Mesenchymal stem cell (in vitro differentiated cells and primary cell): ENCODE results near the gene KDM4B.

Experiments used
- DNase-seq: peaks from one replicate; pipeline ENCODE4 v3.0.0-alpha.2; 2013
- H2AFZ ChIP-seq: one replicate; pipeline ENCODE4 v1.6.1; 2013; ENCODE audit warnings: low read depth, mild to moderate bottlenecking, control low read depth, inconsistent platforms, low read length, moderate library complexity
- H2AK5ac ChIP-seq: 2 replicates; pipeline ENCODE4 v1.6.1; 2013; ENCODE audit warnings: low read length, moderate library complexity, mild to moderate bottlenecking, inconsistent platforms; ENCODE audit not compliant: severe bottlenecking
- H2BK120ac ChIP-seq: one replicate; pipeline ENCODE4 v1.6.1; 2013; ENCODE audit warnings: low read depth, mild to moderate bottlenecking, inconsistent platforms, low read length, moderate library complexity
- H2BK12ac ChIP-seq, 2 experiments: one replicate each; pipeline ENCODE4 v1.6.1; 2013; ENCODE audit warnings: inconsistent platforms in 2 of 2, low read length in 2 of 2, mild to moderate bottlenecking in 2 of 2, moderate library complexity in 2 of 2, control low read depth in 1 of 2
- H2BK15ac ChIP-seq: one replicate; pipeline ENCODE4 v1.6.1; 2013; ENCODE audit warnings: mild to moderate bottlenecking, low read depth, inconsistent platforms; ENCODE audit not compliant: poor library complexity, severe bottlenecking
- H2BK5ac ChIP-seq: 2 replicates; pipeline ENCODE4 v1.6.1; 2013; ENCODE audit warnings: low read depth, mild to moderate bottlenecking, low read length, control low read depth, inconsistent platforms; ENCODE audit not compliant: poor library complexity, severe bottlenecking
- H3K14ac ChIP-seq, 2 experiments: one replicate each; pipeline ENCODE4 v1.6.1; 2013; ENCODE audit warnings: inconsistent platforms in 2 of 2, low read length in 2 of 2, control low read depth in 1 of 2, mild to moderate bottlenecking in 1 of 2, moderate library complexity in 1 of 2
- H3K18ac ChIP-seq, 2 experiments: one replicate each; pipeline ENCODE4 v1.6.1; 2013; ENCODE audit warnings: inconsistent platforms in 2 of 2, low read length in 2 of 2, control low read depth in 1 of 2, low read depth in 1 of 2, mild to moderate bottlenecking in 1 of 2
- H3K23ac ChIP-seq, 2 experiments: one replicate each; pipeline ENCODE4 v1.6.1; 2013; ENCODE audit warnings: inconsistent platforms in 2 of 2, low read length in 2 of 2, mild to moderate bottlenecking in 2 of 2, moderate library complexity in 2 of 2, control low read depth in 1 of 2
- H3K27ac ChIP-seq: 2 replicates; pipeline ENCODE4 v1.5.1; 2013; ENCODE audit warnings: mild to moderate bottlenecking, moderate library complexity, low read length, control low read depth, inconsistent platforms; ENCODE audit not compliant: poor library complexity, severe bottlenecking
- H3K27me3 ChIP-seq, 2 experiments: 2 replicates each; pipeline versions ENCODE4 v1.6.1 to v1.7.0; 2013; ENCODE audit warnings: low read length in 2 of 2, mild to moderate bottlenecking in 2 of 2, moderate library complexity in 2 of 2, control low read depth in 1 of 2, inconsistent platforms in 1 of 2; ENCODE audit not compliant: control insufficient read depth in 1 of 2, insufficient read depth in 1 of 2
- H3K36me3 ChIP-seq, 2 experiments: 2 replicates each; pipeline versions ENCODE4 v1.6.1 to v1.7.0; 2013; ENCODE audit warnings: low read length in 2 of 2, control low read depth in 1 of 2, inconsistent platforms in 1 of 2, low read depth in 1 of 2, mild to moderate bottlenecking in 1 of 2; ENCODE audit not compliant: insufficient read depth in 2 of 2, control insufficient read depth in 1 of 2
- H3K4ac ChIP-seq, 2 experiments: one replicate each; pipeline ENCODE4 v1.6.1; 2013; ENCODE audit warnings: inconsistent platforms in 2 of 2, low read length in 2 of 2, mild to moderate bottlenecking in 2 of 2, moderate library complexity in 2 of 2, control low read depth in 1 of 2, low read depth in 1 of 2
- H3K4me1 ChIP-seq: 2 replicates; pipeline ENCODE4 v1.6.1; 2013; ENCODE audit warnings: low read depth, low read length, control low read depth; ENCODE audit not compliant: control insufficient read depth, insufficient read depth
- H3K4me2 ChIP-seq: 2 replicates; pipeline ENCODE4 v1.6.1; 2013; ENCODE audit warnings: low read length, mild to moderate bottlenecking, inconsistent platforms; ENCODE audit not compliant: poor library complexity, severe bottlenecking
- H3K4me3 ChIP-seq, 2 experiments: 2 replicates each; pipeline versions ENCODE4 v1.5.1 to v1.7.0; 2013; ENCODE audit warnings: low read length in 2 of 2, mild to moderate bottlenecking in 2 of 2, control low read depth in 1 of 2, low read depth in 1 of 2; ENCODE audit not compliant: insufficient read depth in 1 of 2
- H3K79me1 ChIP-seq: replicated peaks from 2 replicates; pipeline ENCODE4 v1.6.1; 2013; ENCODE audit warnings: mild to moderate bottlenecking, control low read depth, low read length, inconsistent platforms; ENCODE audit not compliant: poor library complexity, severe bottlenecking
- H3K9ac ChIP-seq: 2 replicates; pipeline ENCODE4 v1.7.0; 2013; ENCODE audit warnings: mild to moderate bottlenecking, low read length, moderate library complexity
- H3K9me3 ChIP-seq: 2 replicates; pipeline ENCODE4 v1.7.0; 2013; ENCODE audit warnings: mild to moderate bottlenecking, low read length; ENCODE audit not compliant: control insufficient read depth
- H4K8ac ChIP-seq: one replicate; pipeline ENCODE4 v1.6.1; 2013; ENCODE audit warnings: inconsistent platforms, mild to moderate bottlenecking, low read length, moderate library complexity
- H4K91ac ChIP-seq: one replicate; pipeline ENCODE4 v1.6.1; 2013; ENCODE audit warnings: mild to moderate bottlenecking, low read length, inconsistent platforms
- WGBS: methylation state at CpG from one replicate; pipeline ENCODE4 v1.1.7; 2013; ENCODE audit warnings: mixed read lengths; 5-methylcytosine and 5-hydroxymethylcytosine counted together

Gene KDM4B

DNA sequence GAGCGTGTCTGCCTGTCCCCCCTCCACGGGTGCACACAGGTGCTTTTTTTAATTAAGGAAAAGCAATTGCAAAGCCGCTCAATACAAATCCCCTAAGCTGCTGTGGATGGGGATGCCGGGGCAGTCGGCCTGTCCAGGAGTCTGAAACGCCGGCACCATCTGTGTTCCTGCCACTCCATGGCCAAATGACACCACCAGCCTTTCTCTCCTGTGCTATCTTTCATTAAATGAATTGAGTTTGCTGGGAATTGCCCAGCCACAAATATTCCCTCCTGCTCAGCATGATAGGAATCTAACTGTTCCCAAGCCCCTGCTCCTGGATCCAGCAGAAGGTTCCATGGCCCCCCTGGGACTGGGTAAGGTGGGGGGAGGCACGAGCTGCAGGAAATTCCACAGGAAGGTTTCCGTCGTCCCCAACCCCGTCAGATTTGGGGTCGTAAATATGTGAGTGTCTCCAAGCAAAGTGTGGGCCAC, 139.2 kb downstream of the KDM4B start:
- no peak for DNase-seq
- Histone ChIP-seq H3K4me3 (no peak overlapping the region), H3K4me2 (no peak overlapping the region), H2AFZ (no peak overlapping the region), H4K8ac (no peak overlapping the region), H3K27ac (no peak overlapping the region), H3K18ac (no peak overlapping the region), H3K14ac (peak overlapping the region in 1 of 2 experiments; percentile 46), H2BK5ac (no peak overlapping the region), H3K4ac (no peak overlapping the region), H3K9me3 (no peaks in the 10 kb centered on the region), H3K36me3 (peaks cover 42 to 93% of the 10 kb centered on the region in 2 experiments), H2BK120ac (no peak overlapping the region), H3K4me1 (peaks cover 32% of the 10 kb centered on the region), H3K79me1 (peaks cover 18% of the 10 kb centered on the region), H3K23ac (no peak overlapping the region), H3K9ac (no peak overlapping the region), H2BK12ac (no peak overlapping the region), H3K27me3 (no peaks in the 10 kb centered on the region), H2AK5ac (no peak overlapping the region), H4K91ac (no peak overlapping the region), H2BK15ac (no peak overlapping the region)
- WGBS, result 71% methylated on average over 12 of the region's 12 CpGs

DNA sequence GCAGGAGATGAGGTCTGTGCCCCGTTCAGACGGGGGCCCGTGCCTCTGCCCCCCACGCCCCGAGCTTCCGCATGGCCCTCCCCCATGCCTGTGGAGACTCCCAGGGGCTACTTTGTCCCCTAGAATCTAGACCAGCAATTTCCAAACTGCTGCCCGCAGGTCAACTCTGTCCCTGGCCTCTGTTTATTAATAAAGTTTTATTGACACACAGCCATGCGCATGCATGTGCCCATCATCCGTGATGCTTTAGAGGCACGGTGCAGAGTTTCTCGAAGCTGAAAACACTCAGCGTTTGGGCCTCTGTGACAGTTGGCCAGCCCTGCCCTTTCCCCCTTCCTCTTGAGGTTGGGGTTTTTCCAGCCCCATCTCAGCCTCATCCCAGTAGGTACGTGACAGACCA, 140.0 kb downstream of the KDM4B start:
- no peaks in the 10 kb centered on the region for H3K9me3 ChIP-seq
- H4K91ac ChIP-seq, result no peak overlapping the region
- H2BK5ac ChIP-seq, result no peak overlapping the region
- no peak overlapping the region for H3K9ac ChIP-seq
- no peak overlapping the region for H2AFZ ChIP-seq
- no peak overlapping the region for H3K18ac ChIP-seq
- H3K14ac ChIP-seq, result no peak overlapping the region
- 95% methylated on average over 13 of the region's 13 CpGs for WGBS
- no peaks in the 10 kb centered on the region for H3K27me3 ChIP-seq
- H3K4ac ChIP-seq, result no peak overlapping the region
- no peak overlapping the region for H3K4me2 ChIP-seq
- no peak overlapping the region for H2BK120ac ChIP-seq
- no peak for DNase-seq
- no peak overlapping the region for H3K23ac ChIP-seq
- H2BK15ac ChIP-seq, result no peak overlapping the region
- H3K79me1 ChIP-seq, result peaks cover 16% of the 10 kb centered on the region
- no peak overlapping the region for H3K27ac ChIP-seq
- no peak overlapping the region for H2AK5ac ChIP-seq
- H3K4me1 ChIP-seq, result peaks cover 39% of the 10 kb centered on the region
- H4K8ac ChIP-seq, result no peak overlapping the region
- H3K4me3 ChIP-seq, result no peak overlapping the region
- H2BK12ac ChIP-seq, result no peak overlapping the region
- H3K36me3 ChIP-seq, result peaks cover 43 to 93% of the 10 kb centered on the region in 2 experiments

DNA sequence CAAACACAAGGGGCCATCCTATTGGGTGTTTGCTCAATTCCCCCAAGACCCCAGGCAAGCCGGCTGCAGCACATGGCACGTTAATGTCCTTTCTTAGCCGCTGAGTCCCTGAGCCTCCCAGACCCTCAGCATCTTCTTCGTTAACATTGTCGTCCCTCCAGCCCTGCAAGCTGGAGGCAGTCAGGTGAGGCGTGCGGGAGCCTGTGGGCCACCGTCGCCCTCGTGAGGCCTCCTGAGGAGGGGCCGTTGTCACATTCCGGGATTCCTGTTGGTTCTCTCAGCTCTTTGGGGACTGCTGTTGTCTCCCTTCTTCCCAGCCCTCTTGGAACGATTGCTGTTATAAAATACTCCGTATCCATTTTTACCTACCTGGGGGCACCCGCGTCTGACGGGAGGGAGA, 140.6 kb downstream of the KDM4B start:
- H3K18ac ChIP-seq, result no peak overlapping the region

DNA sequence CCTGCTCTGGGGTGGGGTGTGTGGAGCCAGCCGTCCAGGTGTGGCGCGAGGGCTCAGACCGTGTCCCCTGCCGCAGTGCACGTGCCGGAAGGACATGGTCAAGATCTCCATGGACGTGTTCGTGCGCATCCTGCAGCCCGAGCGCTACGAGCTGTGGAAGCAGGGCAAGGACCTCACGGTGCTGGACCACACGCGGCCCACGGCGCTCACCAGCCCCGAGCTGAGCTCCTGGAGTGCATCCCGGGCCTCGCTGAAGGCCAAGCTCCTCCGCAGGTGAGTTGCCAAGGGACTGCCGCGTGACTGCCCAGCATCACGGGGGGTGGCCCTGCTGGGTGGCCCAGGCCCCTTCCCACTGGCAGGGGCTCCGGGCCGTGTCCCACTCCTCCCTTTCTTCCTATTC, 141.6 kb downstream of the KDM4B start:
- no peak overlapping the region for H3K23ac ChIP-seq
- peaks cover 48 to 94% of the 10 kb centered on the region in 2 experiments for H3K36me3 ChIP-seq
- no peak overlapping the region for H2BK12ac ChIP-seq
- no peak overlapping the region for H3K4me3 ChIP-seq
- H3K4ac ChIP-seq, result no peak overlapping the region
- H4K91ac ChIP-seq, result no peak overlapping the region
- no peak overlapping the region for H3K4me2 ChIP-seq
- peaks cover 16% of the 10 kb centered on the region for H3K79me1 ChIP-seq
- 95% methylated on average over 27 of the region's 27 CpGs for WGBS
- H3K9ac ChIP-seq, result no peak overlapping the region
- no peak overlapping the region for H2BK120ac ChIP-seq
- H2AK5ac ChIP-seq, result no peak overlapping the region
- no peak overlapping the region for H2BK15ac ChIP-seq
- H3K18ac ChIP-seq, result no peak overlapping the region
- H3K9me3 ChIP-seq, result no peaks in the 10 kb centered on the region
- H3K27me3 ChIP-seq, result no peaks in the 10 kb centered on the region
- no peak for DNase-seq
- H2BK5ac ChIP-seq, result no peak overlapping the region
- H3K14ac ChIP-seq, result no peak overlapping the region
- no peak overlapping the region for H4K8ac ChIP-seq
- no peak overlapping the region for H2AFZ ChIP-seq
- H3K27ac ChIP-seq, result no peak overlapping the region
- peaks cover 44% of the 10 kb centered on the region for H3K4me1 ChIP-seq

More for the DNA sequence above, 140.6 kb downstream of the KDM4B start:
- H3K9ac ChIP-seq, result no peak overlapping the region
- no peak overlapping the region for H3K4me2 ChIP-seq
- H4K91ac ChIP-seq, result no peak overlapping the region
- H3K27ac ChIP-seq, result no peak overlapping the region
- peaks cover 44% of the 10 kb centered on the region for H3K4me1 ChIP-seq
- H2BK5ac ChIP-seq, result no peak overlapping the region
- H3K27me3 ChIP-seq, result no peaks in the 10 kb centered on the region
- WGBS, result 72% methylated on average over 17 of the region's 17 CpGs
- H3K14ac ChIP-seq, result no peak overlapping the region
- no peak overlapping the region for H3K23ac ChIP-seq
- peaks cover 16% of the 10 kb centered on the region for H3K79me1 ChIP-seq
- no peak overlapping the region for H4K8ac ChIP-seq
- no peak overlapping the region for H3K4ac ChIP-seq
- H2BK12ac ChIP-seq, result no peak overlapping the region
- H2AK5ac ChIP-seq, result no peak overlapping the region
- no peaks in the 10 kb centered on the region for H3K9me3 ChIP-seq
- H2AFZ ChIP-seq, result no peak overlapping the region
- no peak overlapping the region for H2BK120ac ChIP-seq
- H3K4me3 ChIP-seq, result no peak overlapping the region
- H3K36me3 ChIP-seq, result peaks cover 49 to 94% of the 10 kb centered on the region in 2 experiments
- DNase-seq, result no peak
- H2BK15ac ChIP-seq, result no peak overlapping the region
